Motor neuron (in vitro differentiated cells): ENCODE results near the gene HYI. TPM values are rescaled to one million over a fixed set of nuclear protein-coding genes. Genes with fewer than 3 reads are reported as not detected.

Source experiments
- ATAC-seq, 8 experiments: fragments of 200-7000 bp; cut with Tn5 transposase; replicated peaks in 6 of 8; 2 replicates each; pipeline ENCODE4 v1.8.0; 2021; ENCODE audit warnings: mild to moderate bottlenecking in 8 of 8, moderate library complexity in 8 of 8
- H3K27ac ChIP-seq, 2 donors: fragments of 250-450 bp; sonication (Bioruptor Pico); 2 replicates each; pipeline ENCODE4 v1.9.0; 2021; ENCODE audit warnings: antibody characterized with exemption in 2 of 2, mild to moderate bottlenecking in 2 of 2, moderate library complexity in 1 of 2
- H3K4me1 ChIP-seq, 2 donors: fragments of 250-450 bp; sonication (Bioruptor Pico); replicated peaks in 1 of 2; 2 replicates each; pipeline ENCODE4 v1.6.1; 2021; ENCODE audit warnings: antibody characterized with exemption in 2 of 2, mild to moderate bottlenecking in 2 of 2, moderate library complexity in 1 of 2
- H3K4me3 ChIP-seq, 5 donors: fragments of 250-450 bp; sonication (Bioruptor Pico); 2 replicates each; pipeline ENCODE4 v1.9.0; 2021; ENCODE audit warnings: antibody characterized with exemption in 5 of 5, mild to moderate bottlenecking in 5 of 5, moderate library complexity in 4 of 5
- WGBS, 10 experiments: fragments of 450-650 bp; shearing (Covaris generic); methylation state at CpG; one replicate each; pipeline ENCODE4 v1.0.0; 2022; 5-methylcytosine and 5-hydroxymethylcytosine counted together
- in situ Hi-C, 9 experiments: fragments of 400-800 bp; cut with MboI; loops; one replicate each; pipeline ENCODE4 v1.15.0; 2021; ENCODE audit warnings: low sequenced_read_pairs in 9 of 9, low pct_unique_long_range_greater_than_20kb in 2 of 9; ENCODE audit not compliant: unreplicated experiment in 9 of 9
- total RNA-seq, 8 experiments: library from RNA; unstranded; fragments of 300-600 nt; gene quantifications; 2 replicates each; pipeline versions ENCODE4 v1.2.3 to v1.2.4, GENCODE V29; 2022

Gene HYI
- total RNA-seq, 8 experiments from 2014 or later = 4.4 to 17.6 (median 13.2) TPM

DNA sequence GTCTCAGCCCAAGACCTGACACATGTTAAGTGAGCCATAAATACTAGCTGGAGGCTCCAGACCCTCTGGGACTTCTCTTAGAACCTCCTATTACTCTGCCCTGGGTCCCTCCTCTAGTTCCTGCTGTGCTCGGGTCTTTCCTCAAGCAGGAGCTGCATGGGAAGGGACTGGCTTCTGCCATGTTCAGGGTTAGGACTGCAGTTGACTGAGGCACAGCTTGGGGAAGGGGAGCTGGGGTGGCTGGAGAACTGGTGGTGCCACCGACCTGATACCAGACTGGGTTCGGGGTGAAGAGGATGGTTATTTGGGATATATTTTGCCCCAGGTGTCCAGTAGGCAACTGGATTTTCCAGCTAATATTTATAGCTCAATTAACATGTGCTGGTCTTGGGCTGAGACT is 15.7 kb downstream of the HYI start:
- Histone ChIP-seq H3K4me3 (no peak overlapping the region), H3K4me1 (peaks cover 5 to 20% of the 10 kb centered on the region in 2 donors), H3K27ac (no peak overlapping the region)
- WGBS, 10 experiments = 60 to 100% (median 84%) methylated on average over 1 to 3 of the region's 3 CpGs; no CpG with 5 or more reads in 5 of the 10 experiments
- in situ Hi-C loops = no loop called here
- ATAC-seq = no peak

DNA sequence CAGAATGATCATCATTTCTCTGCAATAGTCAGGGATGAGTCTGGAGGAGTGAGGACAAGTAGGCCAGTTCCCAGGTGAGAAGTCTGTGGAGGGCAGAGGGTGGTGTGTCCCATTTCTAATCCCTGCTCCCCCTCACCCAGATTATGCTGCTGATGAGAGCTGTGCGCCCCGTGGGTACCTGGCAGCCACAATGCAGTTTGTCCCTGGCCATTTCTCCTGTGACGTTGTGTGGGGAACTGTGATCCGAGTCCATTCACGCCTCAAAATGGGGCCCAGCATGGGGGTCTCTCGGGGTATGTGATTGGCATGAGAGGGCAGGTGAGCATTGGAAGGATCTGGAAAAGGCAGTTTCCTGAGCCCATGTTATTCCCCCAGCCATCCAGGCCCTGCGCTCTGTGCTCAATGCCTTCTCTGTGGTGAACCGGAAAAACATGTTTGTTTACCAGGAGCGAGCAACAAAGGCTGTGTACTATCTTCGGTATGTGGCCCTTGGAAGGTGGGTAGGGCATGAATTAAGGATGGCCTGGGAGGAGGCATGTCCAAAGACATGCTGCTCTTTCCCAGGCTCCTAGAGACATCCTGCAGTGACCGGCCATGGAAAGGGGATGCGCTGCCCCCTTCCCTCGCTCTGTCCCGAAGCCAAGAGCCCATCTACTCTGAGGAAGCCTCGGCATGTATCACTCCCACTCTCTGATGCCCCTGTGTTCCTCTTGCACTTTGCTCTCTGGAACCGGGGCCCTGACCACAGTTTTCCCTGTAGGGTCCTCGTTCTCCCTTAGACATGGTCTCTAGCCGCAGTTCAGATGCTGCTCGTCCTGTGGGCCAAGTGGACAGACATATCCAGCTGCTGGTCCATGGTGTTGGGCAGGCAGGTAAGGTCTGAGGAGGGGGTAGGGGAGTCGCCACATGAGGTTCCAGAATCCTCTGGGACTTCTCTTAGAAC is 16.4 kb downstream of the HYI start:
- H3K27ac ChIP-seq = peak overlapping the region in 1 of 2 donors; percentile 45
- ATAC-seq = no peak
- 70 to 100% (median 91%) methylated on average over 1 to 14 of the region's 20 CpGs; no CpG with 5 or more reads in 2 of the 10 experiments for WGBS, 10 experiments
- in situ Hi-C loops = no loop called here
- peaks cover 5 to 20% of the 10 kb centered on the region in 2 donors for H3K4me1 ChIP-seq
- no peak overlapping the region for H3K4me3 ChIP-seq

DNA sequence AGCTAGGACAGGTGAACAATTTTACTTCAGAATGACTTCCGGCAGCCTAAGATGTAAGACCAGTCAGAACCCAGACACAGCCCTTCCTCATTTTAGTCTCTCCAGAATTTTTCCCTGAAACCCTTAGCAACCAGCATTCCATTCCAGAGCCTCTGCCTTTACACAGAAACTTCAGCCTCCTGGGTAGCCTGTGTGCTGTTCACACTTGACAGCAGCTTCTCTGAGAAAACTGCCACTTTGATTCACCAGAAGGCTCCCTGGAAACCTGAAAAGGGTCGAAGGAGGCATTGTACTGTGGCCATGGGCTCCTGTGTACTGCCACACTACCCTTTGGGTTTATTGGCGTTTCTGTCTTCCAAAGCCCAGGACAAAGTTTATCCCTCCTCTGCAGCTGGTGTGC is 17.4 kb downstream of the HYI start:
- in situ Hi-C loops = no loop called here
- Histone ChIP-seq H3K27ac (peak overlapping the region in 1 of 2 donors; percentile 45), H3K4me1 (peaks cover 5 to 20% of the 10 kb centered on the region in 2 donors), H3K4me3 (no peak overlapping the region)
- 6 to 100% (median 39%) methylated on average over 1 to 3 of the region's 3 CpGs; no CpG with 5 or more reads in 2 of the 10 experiments for WGBS, 10 experiments
- peak in 5 of 8 experiments; percentile 15 to 73 (median 43) for ATAC-seq

DNA sequence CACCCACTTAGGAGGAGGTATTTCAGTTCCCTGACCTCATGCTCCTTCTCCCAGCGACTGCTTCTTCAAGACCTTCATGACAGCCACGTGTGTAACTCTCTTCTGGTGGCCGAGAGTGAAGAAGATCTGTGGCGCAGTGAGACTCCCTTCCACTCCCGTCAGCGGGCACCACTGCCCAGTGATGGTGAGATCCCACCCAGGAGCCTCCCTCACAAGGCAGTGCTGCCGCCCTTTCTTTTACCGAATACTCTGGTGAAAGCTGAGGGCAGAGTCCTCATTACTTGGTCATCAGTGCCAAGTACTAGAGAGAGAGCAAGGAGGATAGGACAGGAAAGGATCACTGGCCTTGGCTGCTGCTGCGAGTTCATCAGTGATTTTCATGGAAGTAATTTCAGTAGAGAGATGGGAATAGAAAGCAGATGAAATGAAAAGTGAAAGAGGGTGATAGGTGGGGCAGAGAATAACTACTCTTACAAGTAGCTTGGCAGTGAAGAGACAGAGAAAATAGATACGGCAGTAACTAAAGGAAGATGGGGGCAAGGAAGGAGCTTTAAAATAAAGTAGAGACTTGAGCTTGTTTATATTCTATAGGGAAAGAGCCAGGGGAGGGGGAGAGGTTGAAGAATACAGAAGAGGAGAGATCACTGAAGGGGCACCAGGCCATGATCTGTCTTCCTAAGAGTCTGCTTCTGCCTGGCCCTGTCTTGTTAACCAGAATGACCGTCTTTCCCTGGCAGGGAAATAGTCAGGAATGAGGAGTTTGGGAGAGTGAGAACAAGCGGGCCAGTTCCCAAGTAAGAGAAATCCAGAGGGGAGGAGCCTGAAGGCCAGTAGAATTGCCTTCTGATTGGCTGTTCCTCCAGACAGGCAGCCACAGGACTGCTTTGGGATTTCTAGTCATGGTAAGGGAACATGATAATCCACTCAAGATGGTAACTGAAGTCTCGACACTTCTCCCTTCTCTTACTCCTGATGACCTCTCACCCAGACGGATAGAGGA is 18.3 kb downstream of the HYI start:
- 28 to 84% (median 66%) methylated on average over 3 to 11 of the region's 14 CpGs for WGBS, 10 experiments
- Histone ChIP-seq H3K4me1 (peaks cover 5 to 20% of the 10 kb centered on the region in 2 donors), H3K27ac (no peak overlapping the region), H3K4me3 (no peak overlapping the region)
- in situ Hi-C loops = no loop called here
- peak in 6 of 8 experiments; percentile 10 to 86 (median 40) for ATAC-seq

DNA sequence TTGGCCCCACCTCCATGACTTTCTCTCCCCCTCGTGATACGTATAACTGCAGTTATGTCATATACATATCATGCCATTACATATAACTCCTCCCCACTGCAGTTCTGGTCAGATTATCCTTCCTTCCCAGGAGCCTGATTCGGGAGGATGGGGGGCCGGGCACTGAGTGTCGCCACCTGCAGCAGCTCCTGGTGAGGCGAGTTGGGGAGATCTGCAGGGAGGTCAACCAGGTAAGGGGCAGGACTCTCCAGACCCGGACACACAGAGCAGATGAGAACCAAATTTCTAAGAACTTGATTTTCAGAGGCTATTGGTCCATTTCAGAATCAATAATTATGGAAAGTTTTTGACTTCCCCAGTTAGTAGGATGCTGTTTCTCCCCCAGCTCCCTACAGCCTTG is 19.5 kb downstream of the HYI start:
- in situ Hi-C loops = no loop called here
- no peak for ATAC-seq
- 50 to 100% (median 93%) methylated on average over 1 to 7 of the region's 7 CpGs; no CpG with 5 or more reads in 3 of the 10 experiments for WGBS, 10 experiments
- Histone ChIP-seq H3K4me1 (peaks cover 5 to 20% of the 10 kb centered on the region in 2 donors), H3K4me3 (no peak overlapping the region), H3K27ac (no peak overlapping the region)

DNA sequence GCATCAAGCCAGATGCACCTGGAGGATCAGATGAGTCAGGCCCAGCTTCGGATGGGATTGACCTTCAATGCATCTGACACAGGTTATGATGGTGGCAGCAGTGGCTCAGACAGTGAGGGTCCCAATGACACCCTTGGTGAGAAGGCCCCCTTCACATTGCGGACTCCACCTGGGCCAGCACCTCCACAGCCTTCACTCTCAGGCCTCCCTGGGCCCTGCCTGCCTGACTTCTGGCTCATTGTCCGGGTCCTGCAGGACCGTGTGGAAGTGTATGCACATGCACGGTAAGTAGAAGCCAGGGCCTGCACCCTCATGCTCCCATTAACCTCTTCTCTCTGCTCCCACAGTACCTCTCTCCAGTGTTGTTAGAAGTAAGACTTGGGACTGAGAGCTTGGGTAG is 20.8 kb downstream of the HYI start:
- in situ Hi-C loops = no loop called here

DNA sequence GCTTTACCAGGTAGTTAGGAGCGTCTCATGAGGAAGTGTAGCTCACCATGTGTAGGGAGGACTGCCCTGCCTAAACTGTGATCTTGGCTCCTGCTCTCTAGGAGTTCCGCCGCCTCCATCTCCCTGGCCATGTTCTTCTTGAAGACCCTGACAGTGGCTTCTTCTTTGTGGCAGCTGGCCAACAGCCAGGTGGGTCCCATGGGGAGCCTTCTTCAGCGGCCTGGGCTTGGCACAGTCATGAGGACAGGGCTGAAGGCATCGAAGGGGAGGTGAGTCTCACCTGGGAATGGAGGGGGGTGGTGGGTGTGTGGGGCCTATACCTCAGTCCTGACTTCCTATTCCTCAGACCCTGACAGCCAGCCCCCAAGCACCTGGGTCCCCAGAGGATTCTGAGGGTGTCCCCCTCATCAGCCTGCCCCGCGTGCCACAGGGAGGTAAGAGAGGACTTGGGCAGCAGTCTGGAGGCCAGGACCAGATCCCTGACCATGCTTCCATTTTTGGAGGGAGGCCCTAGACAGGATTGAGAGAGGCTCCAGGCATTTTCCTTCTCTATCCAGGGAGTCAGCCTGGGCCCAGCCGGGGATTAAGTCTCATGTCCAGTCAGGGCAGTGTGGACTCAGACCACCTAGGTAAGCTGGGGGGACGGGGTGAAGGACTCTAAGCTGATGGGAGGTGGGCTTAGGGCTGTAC is 21.4 kb downstream of the HYI start:
- in situ Hi-C loops = no loop called here
- no peak for ATAC-seq
- H3K4me3 ChIP-seq = no peak overlapping the region
- H3K4me1 ChIP-seq = peaks cover 5 to 20% of the 10 kb centered on the region in 2 donors
- no peak overlapping the region for H3K27ac ChIP-seq
- WGBS, 10 experiments = 80 to 100% (median 94%) methylated on average over 1 to 5 of the region's 9 CpGs; no CpG with 5 or more reads in 4 of the 10 experiments

More for the DNA sequence above, 20.8 kb downstream of the HYI start:
- no peak overlapping the region for H3K4me3 ChIP-seq
- no peak for ATAC-seq
- 85 to 90% (median 85%) methylated on average over 2 to 4 of the region's 5 CpGs; no CpG with 5 or more reads in 7 of the 10 experiments for WGBS, 10 experiments
- H3K27ac ChIP-seq = no peak overlapping the region
- peaks cover 5 to 20% of the 10 kb centered on the region in 2 donors for H3K4me1 ChIP-seq

DNA sequence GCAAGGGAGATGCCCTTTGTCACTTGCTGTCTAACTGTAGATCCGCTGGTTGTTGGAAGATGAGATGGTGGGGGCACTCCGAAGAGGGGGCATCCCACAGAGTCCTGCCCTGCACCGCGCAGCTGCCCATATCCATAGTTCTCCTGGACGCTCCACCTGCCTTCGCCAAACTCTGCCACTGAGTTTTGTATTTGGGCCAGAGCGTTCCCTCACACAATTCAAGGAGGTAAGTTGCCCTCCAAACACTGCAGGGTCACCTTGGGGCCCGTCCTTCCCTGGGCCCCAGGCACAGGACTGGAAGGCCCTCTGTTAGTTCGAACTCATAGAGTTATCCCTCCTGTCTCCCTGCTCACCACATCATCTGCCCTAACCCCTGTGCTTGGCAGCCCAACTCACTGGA is 22.1 kb downstream of the HYI start:
- Histone ChIP-seq H3K4me1 (peaks cover 3 to 15% of the 10 kb centered on the region in 2 donors), H3K4me3 (no peak overlapping the region), H3K27ac (no peak overlapping the region)
- in situ Hi-C loops = no loop called here
- WGBS, 10 experiments = 87 to 100% (median 95%) methylated on average over 3 to 5 of the region's 9 CpGs; no CpG with 5 or more reads in 5 of the 10 experiments
- no peak for ATAC-seq

DNA sequence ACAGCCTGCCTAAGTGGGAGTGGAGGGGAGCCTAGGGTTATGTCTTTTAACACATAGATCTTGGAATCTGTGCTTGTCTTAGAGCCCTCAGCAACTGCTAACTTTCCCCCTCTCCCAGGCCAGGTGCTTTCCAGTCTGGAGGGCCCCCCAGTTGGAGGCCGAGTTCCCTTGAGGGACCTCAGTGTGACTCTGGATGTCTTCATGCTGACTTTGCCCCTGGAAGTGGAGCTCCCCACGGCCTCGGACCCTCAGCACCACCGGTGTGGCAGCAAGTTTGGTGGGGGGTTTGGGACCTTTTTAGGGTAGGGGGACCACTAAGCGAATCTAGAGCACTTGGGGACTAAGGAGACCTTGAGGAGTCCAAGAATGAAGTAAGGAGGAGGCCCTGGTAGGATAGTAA is 22.9 kb downstream of the HYI start:
- no peak overlapping the region for H3K4me3 ChIP-seq
- in situ Hi-C loops = no loop called here
- H3K4me1 ChIP-seq = peaks cover 0 to 6% of the 10 kb centered on the region in 2 donors
- WGBS, 10 experiments = 89 to 100% (median 100%) methylated on average over 1 to 4 of the region's 5 CpGs; no CpG with 5 or more reads in 5 of the 10 experiments
- H3K27ac ChIP-seq = no peak overlapping the region
- no peak for ATAC-seq

DNA sequence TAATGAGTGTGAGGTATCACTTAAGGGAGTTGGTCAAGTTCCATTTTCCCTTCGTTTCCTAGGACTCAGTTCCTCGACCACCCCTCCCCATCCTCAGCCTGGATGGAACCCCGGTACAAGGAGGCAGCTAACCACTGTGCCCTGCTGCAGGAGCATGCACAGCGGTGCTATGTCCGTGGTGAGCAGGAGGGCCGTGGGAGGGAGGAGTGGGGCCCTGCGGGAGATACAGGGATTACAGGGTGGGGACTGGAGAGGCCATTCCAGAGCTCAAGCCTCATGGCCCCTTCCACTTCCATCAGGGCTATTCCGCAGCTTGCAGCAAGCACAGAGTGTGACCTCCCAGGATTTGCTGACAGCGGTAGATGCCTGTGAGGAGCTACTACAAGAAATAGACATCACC is 25.8 kb downstream of the HYI start:
- no peak overlapping the region for H3K27ac ChIP-seq
- H3K4me1 ChIP-seq = no peaks in the 10 kb centered on the region
- in situ Hi-C loops = no loop called here
- 84 to 100% (median 96%) methylated on average over 1 to 6 of the region's 9 CpGs; no CpG with 5 or more reads in 6 of the 10 experiments for WGBS, 10 experiments
- no peak for ATAC-seq
- no peak overlapping the region for H3K4me3 ChIP-seq

DNA sequence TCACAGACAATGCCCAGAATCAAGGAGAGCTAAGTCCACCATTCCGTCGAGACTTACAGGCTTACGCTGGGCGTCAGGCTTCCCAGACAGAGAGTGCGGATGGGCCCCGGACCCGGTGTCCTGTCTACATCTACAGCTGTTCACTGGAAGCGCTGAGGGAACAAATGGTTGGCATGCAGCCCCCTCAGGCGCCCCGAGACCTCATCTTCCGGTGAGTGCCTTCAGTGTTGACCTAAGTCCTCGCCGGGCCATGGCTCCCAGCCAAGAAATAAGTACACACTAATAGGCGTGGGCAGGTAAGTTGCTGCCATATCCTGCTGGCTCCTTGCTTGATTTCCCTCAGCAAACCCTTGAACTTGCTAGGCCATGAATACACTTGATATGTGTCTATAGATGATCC is 26.2 kb downstream of the HYI start:
- Histone ChIP-seq H3K27ac (no peak overlapping the region), H3K4me1 (no peaks in the 10 kb centered on the region), H3K4me3 (no peak overlapping the region)
- WGBS, 10 experiments = 92 to 95% (median 94%) methylated on average over 3 to 14 of the region's 14 CpGs; no CpG with 5 or more reads in 5 of the 10 experiments
- ATAC-seq = no peak
- in situ Hi-C loops = no loop called here

DNA sequence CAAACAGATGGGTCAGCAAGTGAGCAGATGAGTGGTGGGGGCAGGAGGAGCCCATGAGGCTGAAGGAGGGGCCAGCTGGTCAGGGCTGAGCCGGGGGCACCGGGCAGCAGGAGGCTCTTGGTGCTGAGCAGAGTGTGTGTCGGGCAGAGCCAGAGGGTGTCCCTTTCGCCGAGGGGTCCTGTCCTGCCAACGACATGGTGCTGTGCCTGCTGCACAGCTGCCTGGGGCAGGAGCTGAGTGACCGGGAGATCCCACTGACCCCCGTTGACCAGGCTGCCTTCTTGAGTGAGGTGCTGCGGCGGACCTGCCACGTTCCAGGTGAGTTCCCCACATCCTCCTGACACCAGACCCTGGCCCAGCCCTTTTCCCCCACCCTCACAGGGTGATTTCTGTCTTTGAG is 27.5 kb downstream of the HYI start:
- H3K4me3 ChIP-seq = no peak overlapping the region
- in situ Hi-C loops = no loop called here
- no peak overlapping the region for H3K27ac ChIP-seq
- WGBS, 10 experiments = 93% methylated on average over 2 of the region's 11 CpGs; no CpG with 5 or more reads in 9 of the 10 experiments
- H3K4me1 ChIP-seq = no peaks in the 10 kb centered on the region
- ATAC-seq = peak in 1 of 8 experiments; percentile 3
